ENCODE measurements around the gene PFKP. TPM values are rescaled to one million over a fixed set of nuclear protein-coding genes. Genes with fewer than 3 reads are reported as not detected.
A peak's percentile ranks its signal among the peaks of the same experiment; 100 is the strongest.

PFKP gene
- total and polyA plus RNA-seq, 4 donors: 15.1 to 49.8 (median 31.8) TPM

- Histone ChIP-seq H3K4me1 (ENCODE audit: control insufficient read depth in 5 of 5, insufficient read depth in 5 of 5, low read length in 5 of 5) (peaks cover 3 to 18% (median 12%) of the 10 kb centered on the region in 5 donors), H3K27me3 (ENCODE audit: control insufficient read depth in 3 of 3, insufficient read depth in 3 of 3, low read length in 2 of 3) (no peaks in the 10 kb centered on the region), H3K9ac (ENCODE audit: insufficient read depth in 1 of 2, low read length in 2 of 2) (peak overlapping the region in 1 of 2 donors; percentile 38), H3K9me3 (ENCODE audit: control insufficient read depth in 4 of 4, insufficient read depth in 3 of 4, low read length in 3 of 4) (no peaks in the 10 kb centered on the region), H3K4me3 (no peak overlapping the region), H3K36me3 (ENCODE audit: control insufficient read depth in 4 of 4, insufficient read depth in 4 of 4, low read length in 4 of 4) (peaks cover 0 to 14% (median 0%) of the 10 kb centered on the region in 4 donors), H3K27ac (ENCODE audit: low read depth in 1 of 2, low read length in 1 of 2) (no peak overlapping the region)
- WGBS, 2 donors: 96 to 97% methylated on average over 19 of the region's 19 CpGs
- TF ChIP-seq CTCF (IDR thresholded peaks at IDR 0.05; ENCODE audit: control extremely low read depth, extremely low read depth): no peak
- DNase-seq: no peak
- no peak for ATAC-seq (ENCODE audit: insufficient read depth, low FRiP score)
These were observed 32.9 kb downstream of the PFKP start for GRCh38 chr10:3100093-3100792.

GRCh38 chr10:3100856-3101640 lies 33.7 kb downstream of the PFKP start:
- 97% methylated on average over 31 of the region's 31 CpGs for WGBS, 2 donors

GRCh38 chr10:3102720-3103427 lies 35.5 kb downstream of the PFKP start:
- ATAC-seq (ENCODE audit: insufficient read depth, low FRiP score) (no peak), DNase-seq (peak; percentile 78 to 90 (median 82))
- Histone ChIP-seq H3K36me3 (ENCODE audit: control insufficient read depth in 4 of 4, insufficient read depth in 4 of 4, low read length in 4 of 4) (peaks cover 0 to 20% (median 0%) of the 10 kb centered on the region in 4 donors), H3K9me3 (ENCODE audit: control insufficient read depth in 4 of 4, insufficient read depth in 3 of 4, low read length in 3 of 4) (no peaks in the 10 kb centered on the region), H3K9ac (ENCODE audit: insufficient read depth in 1 of 2, low read length in 2 of 2) (no peak overlapping the region), H3K27me3 (ENCODE audit: control insufficient read depth in 3 of 3, insufficient read depth in 3 of 3, low read length in 2 of 3) (no peaks in the 10 kb centered on the region), H3K27ac (ENCODE audit: low read depth in 1 of 2, low read length in 1 of 2) (peak overlapping the region; percentile 47 to 62), H3K4me1 (ENCODE audit: control insufficient read depth in 5 of 5, insufficient read depth in 5 of 5, low read length in 5 of 5) (peaks cover 0 to 8% (median 3%) of the 10 kb centered on the region in 5 donors), H3K4me3 (no peak overlapping the region)
- TF ChIP-seq CTCF (IDR thresholded peaks at IDR 0.05; ENCODE audit: control extremely low read depth, extremely low read depth): no peak
- 63 to 78% methylated on average over 19 of the region's 19 CpGs for WGBS, 2 donors

More at GRCh38 chr10:3100856-3101640, 33.7 kb downstream of the PFKP start:
- H3K36me3 ChIP-seq (ENCODE audit: control insufficient read depth in 4 of 4, insufficient read depth in 4 of 4, low read length in 4 of 4): peaks cover 0 to 16% (median 0%) of the 10 kb centered on the region in 4 donors
- no peak for ATAC-seq (ENCODE audit: insufficient read depth, low FRiP score)
- H3K9me3 ChIP-seq (ENCODE audit: control insufficient read depth in 4 of 4, insufficient read depth in 3 of 4, low read length in 3 of 4): no peaks in the 10 kb centered on the region
- DNase-seq: no peak
- no peak overlapping the region for H3K4me3 ChIP-seq
- no peaks in the 10 kb centered on the region for H3K27me3 ChIP-seq (ENCODE audit: control insufficient read depth in 3 of 3, insufficient read depth in 3 of 3, low read length in 2 of 3)
- no peak for TF ChIP-seq CTCF (IDR thresholded peaks at IDR 0.05; ENCODE audit: control extremely low read depth, extremely low read depth)
- no peak overlapping the region for H3K9ac ChIP-seq (ENCODE audit: insufficient read depth in 1 of 2, low read length in 2 of 2)
- no peak overlapping the region for H3K27ac ChIP-seq (ENCODE audit: low read depth in 1 of 2, low read length in 1 of 2)
- H3K4me1 ChIP-seq (ENCODE audit: control insufficient read depth in 5 of 5, insufficient read depth in 5 of 5, low read length in 5 of 5): peaks cover 3 to 11% (median 10%) of the 10 kb centered on the region in 5 donors

All from lung (tissue), 12 donors.